ENCODE data around the gene DGKI.

GRCh38 chr7:137519181-137519691 lies 327.5 kb downstream of the DGKI start:
- TF ChIP-seq, protein P1, sequence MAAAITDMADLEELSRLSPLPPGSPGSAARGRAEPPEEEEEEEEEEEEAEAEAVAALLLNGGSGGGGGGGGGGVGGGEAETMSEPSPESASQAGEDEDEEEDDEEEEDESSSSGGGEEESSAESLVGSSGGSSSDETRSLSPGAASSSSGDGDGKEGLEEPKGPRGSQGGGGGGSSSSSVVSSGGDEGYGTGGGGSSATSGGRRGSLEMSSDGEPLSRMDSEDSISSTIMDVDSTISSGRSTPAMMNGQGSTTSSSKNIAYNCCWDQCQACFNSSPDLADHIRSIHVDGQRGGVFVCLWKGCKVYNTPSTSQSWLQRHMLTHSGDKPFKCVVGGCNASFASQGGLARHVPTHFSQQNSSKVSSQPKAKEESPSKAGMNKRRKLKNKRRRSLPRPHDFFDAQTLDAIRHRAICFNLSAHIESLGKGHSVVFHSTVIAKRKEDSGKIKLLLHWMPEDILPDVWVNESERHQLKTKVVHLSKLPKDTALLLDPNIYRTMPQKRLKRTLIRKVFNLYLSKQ (tag by site-specific recombination; IDR thresholded peaks at IDR 0.05; ENCODE audit: borderline replicate concordance) = no peak
- no peak for TF ChIP-seq CTCF (tag by site-specific recombination; IDR thresholded peaks at IDR 0.05)
- TF ChIP-seq ZNF10 (tag by site-specific recombination; IDR thresholded peaks at IDR 0.05) = no peak
- TF ChIP-seq ZNF701 (tag by site-specific recombination; IDR thresholded peaks at IDR 0.05) = no peak
- no peak for TF ChIP-seq REST (tag by site-specific recombination; IDR thresholded peaks at IDR 0.05)
- TF ChIP-seq ZBTB1 (tag by site-specific recombination; IDR thresholded peaks at IDR 0.05) = no peak
- TF ChIP-seq ZNF23 (tag by site-specific recombination; IDR thresholded peaks at IDR 0.05; ENCODE audit: borderline replicate concordance) = no peak
- TF ChIP-seq ZNF335 (tag by site-specific recombination; conservative IDR thresholded peaks at IDR 0.05) = no peak
